Measurements from ENCODE around the gene GLCCI1. TPM values are rescaled to one million over a fixed set of nuclear protein-coding genes. Genes with fewer than 3 reads are reported as not detected.

The GLCCI1 gene
- total RNA-seq: 5.1 and 5.6 TPM in 2 replicates
- 2.3 and 2.9 TPM in 2 replicates for polyA plus RNA-seq
- 2.1 and 2.5 TPM in 2 replicates for polyA plus RNA-seq (2011; cell fraction: cytosol; rRNA removed)
- 5.3 and 7.2 TPM in 2 replicates for polyA plus RNA-seq (2011; cell fraction: nucleus; rRNA removed)
- 4.0 and 5.2 TPM in 2 replicates for polyA plus RNA-seq (2012)
- 10.0 and 11.8 TPM in 2 replicates for polyA minus RNA-seq
- polyA minus RNA-seq (2011; cell fraction: cytosol; rRNA and poly(A)+ RNA removed): 30.6 TPM
- 16.3 and 19.2 TPM in 2 replicates for polyA minus RNA-seq (2011; cell fraction: nucleus; rRNA and poly(A)+ RNA removed)
- Bru-seq, nascent RNA: percentile 59 among the genes with signal in this experiment
- percentile 48 among the genes with signal in this experiment for BruChase-seq, experiment 1, labeled RNA remaining after a 6-hour chase
- percentile 56 among the genes with signal in this experiment for BruChase-seq, experiment 2, labeled RNA remaining after a 2-hour chase
- long read RNA-seq: 0 reads

DNA sequence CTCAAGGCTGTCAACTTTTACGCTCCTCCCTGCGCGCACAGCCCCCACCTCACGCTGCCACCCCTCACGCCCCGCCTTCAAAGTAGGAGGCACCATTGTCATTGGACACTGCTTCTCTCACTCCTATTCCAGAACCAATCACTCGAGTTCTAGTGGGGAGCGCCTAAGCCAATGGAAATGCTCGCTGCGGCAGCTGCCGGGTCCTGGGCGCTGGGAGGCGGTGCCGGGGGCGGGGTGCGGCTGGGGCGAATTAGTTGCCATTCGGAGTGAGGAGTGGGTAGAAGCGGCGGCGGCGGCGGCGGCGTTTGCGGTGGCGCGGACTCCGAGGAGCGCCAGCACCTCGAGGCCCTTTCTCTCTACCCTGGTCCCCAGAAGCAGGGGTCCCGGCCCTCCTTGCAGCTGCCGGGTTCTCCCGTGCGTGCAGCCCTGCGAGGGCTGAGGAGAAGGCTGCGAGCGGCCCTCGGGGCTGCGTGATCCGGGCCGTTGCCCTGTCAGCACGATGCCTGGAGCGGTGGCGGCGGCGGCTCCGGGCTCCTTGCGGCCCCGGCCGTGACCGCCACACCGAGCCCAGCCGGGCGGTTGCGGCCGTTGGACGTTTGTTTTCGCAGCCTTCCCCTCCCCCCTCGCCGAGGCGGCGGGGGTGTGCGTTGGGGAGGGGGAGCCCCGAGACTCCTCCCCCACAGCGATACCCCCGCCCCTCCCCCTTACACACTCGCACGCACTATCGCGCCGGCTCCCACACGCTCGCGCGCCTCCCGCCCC lies at the start of gene GLCCI1:
Gene GLCCI1, plus strand, starts transcription at position 253 of the 762 bp plus-strand sequence. CDS start 555 bp downstream, outside the sequence.
- peak within 1 kb of the TSS; percentile 61 to 80 (median 70) for H3K4me3 ChIP-seq (replicated peaks in 1 of 3; ENCODE audit: insufficient read depth in 1 of 3, low read depth in 1 of 3, low read length in 3 of 3)
- peak; percentile 89 for FAIRE-seq
- ChIA-PET POLR2A (interaction anchor here (0.5 to 0.6 kb wide), 2 partner anchors 49 to 273 kb away, joined by 3 read pairs; no protein-coding TSS in a partner anchor), CTCF (interaction anchor here (1.2 to 6.9 kb wide), 7 partner anchors 11 to 287 kb away, joined by 3 to 41 read pairs (median 12); no protein-coding TSS in a partner anchor)
- dilution Hi-C loops (cut with MboI; ENCODE audit: extremely low pct_ligation_motif_present, low sequenced_read_pairs): no loop called here
- H3K27ac ChIP-seq (ENCODE audit: insufficient read depth, low read depth, low read length): no peak within 1 kb of the TSS
- intact Hi-C loops (cut with micrococcal nuclease): loop anchor here (1.0 to 2.0 kb wide), 7 partner anchors 68 to 401 kb away; partner anchors contain the start of gene UMAD1
- TF ChIP-seq JUN (IDR thresholded peaks at IDR 0.05; ENCODE audit: borderline replicate concordance, insufficient read depth, insufficient read length, low read depth) (no peak), EZH2 (IDR thresholded peaks at IDR 0.05; ENCODE audit: borderline replicate concordance, low read depth, low read length, severe bottlenecking) (no peak), POLR2A (IDR thresholded peaks at IDR 0.05; ENCODE audit: low read depth, low read length) (peak; percentile 60), POLR2AphosphoS5 (IDR thresholded peaks at IDR 0.05; ENCODE audit: insufficient read depth, low read depth, low read length) (peak; percentile 50)
- H3K79me2 ChIP-seq (ENCODE audit: control insufficient read depth, insufficient read depth, low read length): no peaks in the 10 kb centered on the region
- no peaks in the 10 kb centered on the region for H3K36me3 ChIP-seq (ENCODE audit: control insufficient read depth in 2 of 2, extremely low read depth in 1 of 2, insufficient read depth in 2 of 2, low read length in 2 of 2)
- H3K27me3 ChIP-seq (ENCODE audit: control insufficient read depth in 2 of 2, insufficient read depth in 2 of 2, low read length in 2 of 2): no peaks in the 10 kb centered on the region
- H4K20me1 ChIP-seq (replicated peaks; ENCODE audit: control insufficient read depth, extremely low read depth, insufficient read depth, low read length): no peaks in the 10 kb centered on the region
- peak within 1 kb of the TSS; percentile 82 for H2AFZ ChIP-seq (ENCODE audit: low read depth, low read length)
- peak within 1 kb of the TSS; percentile 59 for H3K9ac ChIP-seq (replicated peaks; ENCODE audit: extremely low read depth, insufficient read depth, low read length)
- H3K9me3 ChIP-seq (replicated peaks; ENCODE audit: control insufficient read depth, insufficient read depth, low read length): no peaks in the 10 kb centered on the region
- BruUV-seq (replicated peaks): no TSS peak
- H3K4me1 ChIP-seq (ENCODE audit: control insufficient read depth, extremely low read depth, insufficient read depth, low read length): peaks cover 10% of the 10 kb centered on the region
- peak within 1 kb of the TSS; percentile 96 for H3K4me2 ChIP-seq (ENCODE audit: insufficient read depth, low read length)
- H3K9me1 ChIP-seq (replicated peaks; ENCODE audit: control insufficient read depth, extremely low read depth, insufficient read depth, low read length): no peaks in the 10 kb centered on the region
- peak; percentile 98 for DNase-seq (ENCODE audit: low read depth, low spot score)
